ENCODE measurements around the gene ATF3.

Gene ATF3

GRCh38 chr1:212608959-212609700 is 569 bp downstream of the ATF3 start:
- peak; percentile 53 for DNase-seq (ENCODE audit: insufficient read length, low spot score)
- TF ChIP-seq, protein P1, sequence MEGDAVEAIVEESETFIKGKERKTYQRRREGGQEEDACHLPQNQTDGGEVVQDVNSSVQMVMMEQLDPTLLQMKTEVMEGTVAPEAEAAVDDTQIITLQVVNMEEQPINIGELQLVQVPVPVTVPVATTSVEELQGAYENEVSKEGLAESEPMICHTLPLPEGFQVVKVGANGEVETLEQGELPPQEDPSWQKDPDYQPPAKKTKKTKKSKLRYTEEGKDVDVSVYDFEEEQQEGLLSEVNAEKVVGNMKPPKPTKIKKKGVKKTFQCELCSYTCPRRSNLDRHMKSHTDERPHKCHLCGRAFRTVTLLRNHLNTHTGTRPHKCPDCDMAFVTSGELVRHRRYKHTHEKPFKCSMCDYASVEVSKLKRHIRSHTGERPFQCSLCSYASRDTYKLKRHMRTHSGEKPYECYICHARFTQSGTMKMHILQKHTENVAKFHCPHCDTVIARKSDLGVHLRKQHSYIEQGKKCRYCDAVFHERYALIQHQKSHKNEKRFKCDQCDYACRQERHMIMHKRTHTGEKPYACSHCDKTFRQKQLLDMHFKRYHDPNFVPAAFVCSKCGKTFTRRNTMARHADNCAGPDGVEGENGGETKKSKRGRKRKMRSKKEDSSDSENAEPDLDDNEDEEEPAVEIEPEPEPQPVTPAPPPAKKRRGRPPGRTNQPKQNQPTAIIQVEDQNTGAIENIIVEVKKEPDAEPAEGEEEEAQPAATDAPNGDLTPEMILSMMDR (IDR thresholded peaks at IDR 0.05; ENCODE audit: insufficient read depth, missing control alignments): peak; percentile 55
- FAIRE-seq: no peak

- peak; percentile 53 for FAIRE-seq
- TF ChIP-seq, protein P1 (IDR thresholded peaks at IDR 0.05; ENCODE audit: insufficient read depth, missing control alignments): no peak
- no peak for DNase-seq (ENCODE audit: insufficient read length, low spot score)
Observed at GRCh38 chr1:212609701-212610574, 1.4 kb downstream of the ATF3 start.

GRCh38 chr1:212610575-212610967 is 2.0 kb downstream of the ATF3 start:
- FAIRE-seq: no peak
- TF ChIP-seq, protein P1 (IDR thresholded peaks at IDR 0.05; ENCODE audit: insufficient read depth, missing control alignments): no peak
- no peak for DNase-seq (ENCODE audit: insufficient read length, low spot score)

DNA sequence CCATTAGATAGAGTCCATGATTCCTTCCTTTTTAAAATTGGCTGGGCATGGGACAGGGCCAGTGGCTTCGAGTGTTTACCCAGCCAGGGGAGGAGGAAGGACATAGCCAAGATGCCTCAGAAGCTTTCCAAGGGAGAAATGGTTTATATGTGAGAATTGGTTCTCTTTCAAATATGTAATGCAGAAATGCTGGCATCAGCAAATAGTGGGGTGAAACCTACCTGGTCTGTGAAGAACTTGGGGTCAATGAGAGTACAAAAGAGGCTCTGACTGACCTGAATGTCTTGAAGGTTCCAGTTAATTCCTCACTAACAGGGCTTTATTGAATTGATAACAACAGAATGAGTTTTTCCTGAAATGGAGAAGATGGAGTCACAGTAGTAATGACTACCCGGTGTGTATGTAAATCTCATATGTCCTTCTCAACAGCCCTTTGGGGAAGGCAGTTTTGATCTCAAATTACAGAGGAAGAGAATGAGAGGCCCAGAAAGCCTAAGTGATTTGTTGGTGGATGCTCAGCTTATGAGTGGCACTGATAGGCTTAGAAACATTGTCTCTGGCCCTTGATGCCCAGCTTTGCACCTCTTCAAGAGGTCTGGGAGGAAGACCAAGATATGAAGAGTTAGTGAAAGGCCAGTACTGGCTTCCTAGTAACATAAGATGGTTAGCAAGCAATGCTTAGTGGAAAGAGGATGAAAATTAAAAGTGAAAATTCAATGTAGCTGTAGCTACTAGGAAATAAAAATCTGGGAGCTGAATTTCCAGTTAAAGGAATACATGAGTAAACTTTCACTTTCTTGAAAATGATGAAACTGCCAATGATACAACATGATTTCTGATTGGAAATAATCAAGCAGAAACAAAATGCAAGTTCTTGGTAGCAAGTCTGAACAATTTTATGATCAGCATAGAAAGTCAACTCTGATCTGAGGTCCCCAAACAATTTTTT is 2.7 kb downstream of the ATF3 start:
- FAIRE-seq (peak; percentile 11), DNase-seq (ENCODE audit: insufficient read length, low spot score) (no peak)
- TF ChIP-seq, protein P1 (IDR thresholded peaks at IDR 0.05; ENCODE audit: insufficient read depth, missing control alignments): no peak

DNA sequence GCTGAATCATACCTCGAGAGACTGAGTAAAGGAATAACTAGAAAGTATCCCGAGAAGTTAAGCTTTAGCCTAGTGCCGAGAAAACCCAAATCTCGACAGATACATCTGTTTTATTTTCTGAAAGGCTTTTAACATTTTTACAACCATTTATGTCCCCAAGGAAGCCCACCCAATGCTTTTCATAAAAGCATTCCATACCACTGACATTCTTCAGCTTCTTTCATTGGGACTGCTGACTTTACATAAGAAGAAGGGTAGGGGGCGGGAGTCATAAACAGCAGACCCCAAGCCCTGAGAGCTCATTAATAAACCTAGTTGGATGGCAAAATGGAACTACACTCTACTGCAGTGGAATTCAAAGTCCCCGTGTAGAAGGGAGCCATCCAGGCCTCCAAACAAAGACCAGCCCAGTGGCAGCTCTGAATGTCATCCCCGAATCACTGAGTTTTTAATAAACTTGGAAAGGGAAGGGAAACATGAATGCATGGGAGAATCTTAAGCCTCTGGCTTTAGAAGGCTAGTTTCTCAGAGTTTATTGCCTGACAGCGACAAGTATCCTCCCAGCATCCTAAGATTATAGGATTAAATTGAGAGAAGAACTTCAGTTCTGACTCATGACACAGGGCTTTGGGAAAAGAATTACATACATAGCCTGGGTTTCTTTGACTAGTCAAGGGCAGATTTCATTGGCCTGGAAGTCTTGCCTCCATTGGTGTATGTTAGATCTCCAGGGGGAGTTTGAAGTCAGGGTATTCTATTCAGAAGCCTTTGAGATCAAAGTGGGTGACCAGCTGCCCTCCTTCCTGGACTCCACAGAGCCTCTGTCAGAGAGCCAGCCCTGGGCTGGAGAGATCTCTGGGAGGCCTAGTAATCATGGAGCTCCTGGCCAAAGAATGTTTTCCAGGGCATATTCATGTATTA is 3.7 kb downstream of the ATF3 start:
- FAIRE-seq (peak; percentile 72), DNase-seq (ENCODE audit: insufficient read length, low spot score) (peak; percentile 42)
- TF ChIP-seq, protein P1 (IDR thresholded peaks at IDR 0.05; ENCODE audit: insufficient read depth, missing control alignments): no peak

Measured in D721Med (cell line).